Tibial artery (tissue), 4 donors: ENCODE measurements around the gene TRIM72.

Experiments
- DNase-seq, 2 donors: peaks; one replicate each; pipeline ENCODE4 v3.0.0-alpha.2; 2019
- H3K27ac ChIP-seq, 2 donors: fragments of 200-600 bp; sonication (generic) in 1 of 2; 1 replicate in 1 of 2; 2 replicates in 1 of 2; pipeline ENCODE4 v1.5.1; 2018 to 2019; ENCODE audit warnings: mild to moderate bottlenecking in 1 of 2
- H3K27me3 ChIP-seq, 2 donors: fragments of 200-600 bp; sonication (generic) in 1 of 2; one replicate each; pipeline versions ENCODE4 v1.5.1 to v1.6.0; 2016 to 2019
- H3K36me3 ChIP-seq, 3 donors: fragments of 200-600 bp; sonication (generic) in 2 of 3; one replicate each; pipeline ENCODE4 v1.5.1; 2016 to 2019; ENCODE audit warnings: mild to moderate bottlenecking in 2 of 3
- H3K4me1 ChIP-seq, 4 donors: fragments of 200-600 bp; sonication (generic) in 2 of 4; 1 replicate in 3 of 4; 2 replicates in 1 of 4; pipeline ENCODE4 v1.5.1; 2016 to 2019
- H3K4me3 ChIP-seq, 2 donors: fragments of 200-600 bp; sonication (generic) in 1 of 2; 1 replicate in 1 of 2; 2 replicates in 1 of 2; pipeline ENCODE4 v1.5.1; 2018 to 2019; ENCODE audit warnings: mild to moderate bottlenecking in 2 of 2
- H3K9me3 ChIP-seq, 3 donors: fragments of 200-600 bp; sonication (generic) in 1 of 3; one replicate each; pipeline ENCODE4 v1.5.1; 2016 to 2019
- intact Hi-C: fragments of 100-400 bp; cut with DNase I; formaldehyde crosslinking; loops from one replicate; pipeline ENCODE4 v1.15.0; 2023; ENCODE audit warnings: low total_unique reads
- TF ChIP-seq, protein P1 (sequence below), 2 experiments: fragments of 200-600 bp in 1 of 2; fragments of 450-650 bp in 1 of 2; IDR thresholded peaks; one replicate each; pipeline ENCODE4 v1.5.1; 2017 to 2019; ENCODE audit warnings: antibody characterized with exemption in 2 of 2, mild to moderate bottlenecking in 1 of 2, moderate library complexity in 1 of 2

Gene TRIM72

DNA sequence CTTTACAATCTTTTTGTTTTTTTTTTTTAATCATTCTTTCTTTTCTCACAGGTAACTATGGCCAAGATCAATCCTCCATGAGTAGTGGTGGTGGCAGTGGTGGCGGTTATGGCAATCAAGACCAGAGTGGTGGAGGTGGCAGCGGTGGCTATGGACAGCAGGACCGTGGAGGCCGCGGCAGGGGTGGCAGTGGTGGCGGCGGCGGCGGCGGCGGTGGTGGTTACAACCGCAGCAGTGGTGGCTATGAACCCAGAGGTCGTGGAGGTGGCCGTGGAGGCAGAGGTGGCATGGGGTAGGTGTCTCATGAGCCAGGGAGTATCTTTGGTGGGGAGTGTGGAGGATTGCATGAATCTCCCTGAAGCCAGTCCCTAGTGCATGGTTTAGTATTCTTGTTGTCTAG is 29.0 kb upstream of the TRIM72 start:
- Histone ChIP-seq H3K4me3 (no peak overlapping the region), H3K4me1 (peaks cover 0 to 31% (median 30%) of the 10 kb centered on the region in 4 donors), H3K27ac (no peak overlapping the region), H3K9me3 (no peaks in the 10 kb centered on the region), H3K27me3 (no peaks in the 10 kb centered on the region), H3K36me3 (peaks cover 69 to 76% (median 76%) of the 10 kb centered on the region in 3 donors)
- TF ChIP-seq, protein P1, sequence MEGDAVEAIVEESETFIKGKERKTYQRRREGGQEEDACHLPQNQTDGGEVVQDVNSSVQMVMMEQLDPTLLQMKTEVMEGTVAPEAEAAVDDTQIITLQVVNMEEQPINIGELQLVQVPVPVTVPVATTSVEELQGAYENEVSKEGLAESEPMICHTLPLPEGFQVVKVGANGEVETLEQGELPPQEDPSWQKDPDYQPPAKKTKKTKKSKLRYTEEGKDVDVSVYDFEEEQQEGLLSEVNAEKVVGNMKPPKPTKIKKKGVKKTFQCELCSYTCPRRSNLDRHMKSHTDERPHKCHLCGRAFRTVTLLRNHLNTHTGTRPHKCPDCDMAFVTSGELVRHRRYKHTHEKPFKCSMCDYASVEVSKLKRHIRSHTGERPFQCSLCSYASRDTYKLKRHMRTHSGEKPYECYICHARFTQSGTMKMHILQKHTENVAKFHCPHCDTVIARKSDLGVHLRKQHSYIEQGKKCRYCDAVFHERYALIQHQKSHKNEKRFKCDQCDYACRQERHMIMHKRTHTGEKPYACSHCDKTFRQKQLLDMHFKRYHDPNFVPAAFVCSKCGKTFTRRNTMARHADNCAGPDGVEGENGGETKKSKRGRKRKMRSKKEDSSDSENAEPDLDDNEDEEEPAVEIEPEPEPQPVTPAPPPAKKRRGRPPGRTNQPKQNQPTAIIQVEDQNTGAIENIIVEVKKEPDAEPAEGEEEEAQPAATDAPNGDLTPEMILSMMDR (IDR thresholded peaks at IDR 0.05) = no peak
- no peak for DNase-seq
- intact Hi-C loops = loop anchor here (10.0 kb wide), 1 partner anchor 320 kb away; the partner anchor contains the start of gene RUSF1

DNA sequence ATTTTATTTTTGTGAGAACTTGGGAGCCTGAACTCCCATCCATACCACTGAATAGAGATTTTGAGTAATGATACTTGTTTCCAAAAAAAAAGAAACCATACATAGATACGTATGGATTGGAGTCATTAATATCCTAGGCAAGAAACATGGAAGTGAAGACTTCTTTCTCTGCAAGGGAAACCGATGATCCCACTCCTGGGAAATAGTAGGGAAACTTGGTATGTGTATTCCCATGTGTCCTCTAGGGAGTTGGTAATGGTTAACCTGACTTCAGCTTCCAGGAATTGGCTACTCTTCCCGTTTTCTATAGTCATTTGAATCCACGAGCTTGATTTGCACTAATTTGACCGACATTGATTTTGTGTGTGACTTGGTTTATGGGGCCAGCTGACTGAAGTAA is 28.6 kb upstream of the TRIM72 start:
- Histone ChIP-seq H3K4me3 (no peak overlapping the region), H3K4me1 (peaks cover 0 to 31% (median 30%) of the 10 kb centered on the region in 4 donors), H3K27ac (no peak overlapping the region), H3K9me3 (no peaks in the 10 kb centered on the region), H3K27me3 (no peaks in the 10 kb centered on the region), H3K36me3 (peaks cover 73 to 80% (median 80%) of the 10 kb centered on the region in 3 donors)
- intact Hi-C loops = loop anchor here (10.0 kb wide), 1 partner anchor 319 kb away; the partner anchor contains the start of gene RUSF1
- TF ChIP-seq, protein P1 (IDR thresholded peaks at IDR 0.05) = no peak
- DNase-seq = no peak

DNA sequence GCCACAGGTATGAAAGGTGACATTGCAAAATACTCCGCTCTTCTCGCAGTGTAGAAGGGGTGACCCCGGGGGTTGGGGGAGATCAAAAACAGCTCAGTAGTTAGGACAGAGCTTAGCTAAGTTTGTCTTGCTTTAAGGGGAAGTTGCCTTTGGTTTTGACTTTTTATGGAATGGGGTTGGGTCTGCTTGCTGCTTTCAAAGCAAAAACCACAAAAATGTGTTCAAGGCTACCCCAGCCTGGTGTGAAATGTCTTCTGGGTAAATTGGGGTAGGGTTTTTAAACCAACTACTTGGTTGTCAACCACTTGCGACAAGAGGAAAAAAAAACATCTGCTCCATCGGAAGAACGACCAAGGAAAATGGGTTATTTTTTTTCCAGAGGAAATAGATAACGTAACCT is 27.7 kb upstream of the TRIM72 start:
- no peak for DNase-seq
- H3K27me3 ChIP-seq = no peaks in the 10 kb centered on the region
- H3K4me1 ChIP-seq = peaks cover 0 to 30% (median 28%) of the 10 kb centered on the region in 4 donors
- no peak overlapping the region for H3K27ac ChIP-seq
- intact Hi-C loops = loop anchor here (10.0 kb wide), 1 partner anchor 319 kb away; the partner anchor contains the start of gene RUSF1
- peaks cover 82 to 89% (median 89%) of the 10 kb centered on the region in 3 donors for H3K36me3 ChIP-seq
- no peak overlapping the region for H3K4me3 ChIP-seq
- TF ChIP-seq, protein P1 (IDR thresholded peaks at IDR 0.05) = no peak
- no peaks in the 10 kb centered on the region for H3K9me3 ChIP-seq

DNA sequence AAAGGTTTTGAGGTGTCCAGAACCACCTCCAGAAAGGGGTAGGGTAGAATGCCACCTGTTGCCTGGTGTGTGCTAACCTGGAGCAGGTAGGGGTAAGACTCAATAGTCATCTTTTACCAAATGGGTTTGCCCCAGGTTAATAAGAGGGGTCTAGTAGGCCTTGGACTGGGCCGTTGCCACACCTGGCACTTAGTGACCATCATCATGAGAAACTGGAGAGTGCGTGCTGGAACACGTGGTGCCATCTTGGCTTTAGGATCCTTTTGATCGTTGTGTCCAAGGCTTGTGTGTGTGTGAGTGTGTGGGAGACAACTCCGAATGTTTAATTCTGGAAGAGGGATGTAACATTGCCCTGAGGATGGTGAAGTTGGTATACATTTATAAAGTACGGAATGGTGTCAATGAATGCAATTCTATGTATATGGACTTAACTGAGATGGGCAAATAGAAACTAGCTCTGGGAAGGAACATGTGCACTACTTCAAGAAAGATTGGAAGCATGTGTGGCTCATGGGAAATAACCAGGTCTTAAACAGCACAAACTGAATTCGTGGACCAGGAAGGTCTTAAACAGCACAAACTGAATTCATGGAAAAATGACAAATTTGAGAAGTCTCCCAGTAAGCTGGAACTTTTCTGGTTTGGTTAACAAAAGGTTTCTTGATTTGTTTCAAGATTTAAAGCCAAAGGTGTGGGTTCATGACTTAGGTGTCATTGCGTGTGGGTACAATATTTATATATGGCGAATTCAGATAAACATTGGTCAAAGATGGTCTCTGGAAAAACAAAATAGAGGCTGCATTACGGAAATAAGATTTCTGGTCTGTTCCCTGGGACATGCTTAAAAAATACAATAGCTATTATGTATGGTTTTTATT is 26.8 kb upstream of the TRIM72 start:
- H3K27me3 ChIP-seq = no peaks in the 10 kb centered on the region
- H3K36me3 ChIP-seq = peaks cover 91 to 98% (median 98%) of the 10 kb centered on the region in 3 donors
- H3K4me1 ChIP-seq = peaks cover 0 to 20% (median 18%) of the 10 kb centered on the region in 4 donors
- no peak for DNase-seq
- no peak overlapping the region for H3K4me3 ChIP-seq
- intact Hi-C loops = loop anchor here (10.0 kb wide), 1 partner anchor 318 kb away; the partner anchor contains the start of gene RUSF1
- H3K27ac ChIP-seq = no peak overlapping the region
- no peaks in the 10 kb centered on the region for H3K9me3 ChIP-seq
- TF ChIP-seq, protein P1 (IDR thresholded peaks at IDR 0.05) = no peak

DNA sequence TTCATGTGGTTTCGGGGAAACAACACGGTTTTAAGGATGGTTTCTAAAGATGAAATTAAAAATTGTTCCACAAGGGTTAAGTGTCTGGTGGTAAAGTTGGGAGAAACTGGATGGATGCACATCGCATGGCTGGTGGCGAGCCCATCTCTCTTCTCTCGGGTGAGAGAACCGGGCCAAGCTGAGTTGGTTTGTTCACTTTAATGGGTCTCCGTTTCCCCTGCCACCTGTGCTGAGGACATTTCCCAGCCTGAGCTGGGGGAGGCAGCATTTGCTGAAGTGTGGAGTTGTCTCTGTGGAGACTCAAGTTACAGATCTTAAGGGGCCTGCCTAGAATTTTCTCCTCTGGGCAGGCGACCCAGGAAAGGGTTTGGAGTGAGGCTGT is 26.1 kb upstream of the TRIM72 start:
- TF ChIP-seq, protein P1 (IDR thresholded peaks at IDR 0.05) = no peak
- Histone ChIP-seq H3K4me3 (no peak overlapping the region), H3K4me1 (peaks cover 0 to 14% (median 12%) of the 10 kb centered on the region in 4 donors), H3K27ac (no peak overlapping the region), H3K27me3 (no peaks in the 10 kb centered on the region), H3K36me3 (peaks cover 94 to 100% (median 99%) of the 10 kb centered on the region in 3 donors), H3K9me3 (no peaks in the 10 kb centered on the region)
- intact Hi-C loops = loop anchor here (10.0 kb wide), 1 partner anchor 317 kb away; the partner anchor contains the start of gene RUSF1
- DNase-seq = no peak
